Mesothelial cell of epicardium (in vitro differentiated cells): ENCODE data around the gene ZNF14. TPM values are rescaled to one million over a fixed set of nuclear protein-coding genes. Genes with fewer than 3 reads are reported as not detected.
"Not testable (repeated sequence)": the region's sequence is repeated elsewhere in the genome, so short reads cannot be mapped to it uniquely, and the experiment has no call there.

Experiments used
- DNase-seq, 2 experiments: peaks; one replicate each; pipeline ENCODE4 v3.0.0; 2021; ENCODE audit warnings: low spot score in 2 of 2; ENCODE audit not compliant: unreplicated experiment in 2 of 2
- H3K27ac Mint-ChIP-seq: 2 replicates; pipeline ENCODE4 v1.8.0; 2021; ENCODE audit warnings: mixed read lengths
- H3K27me3 Mint-ChIP-seq: 2 replicates; pipeline ENCODE4 v1.8.0; 2021; ENCODE audit warnings: low read depth, mixed read lengths
- H3K36me3 Mint-ChIP-seq: 2 replicates; pipeline ENCODE4 v1.8.0; 2021; ENCODE audit warnings: mixed read lengths
- H3K4me1 Mint-ChIP-seq: 2 replicates; pipeline ENCODE4 v1.8.0; 2021; ENCODE audit warnings: mixed read lengths
- H3K4me3 Mint-ChIP-seq: 2 replicates; pipeline ENCODE4 v1.8.0; 2021; ENCODE audit warnings: mild to moderate bottlenecking, moderate library complexity, mixed read lengths
- H3K9me3 Mint-ChIP-seq: 2 replicates; pipeline ENCODE4 v1.8.0; 2021; ENCODE audit warnings: mixed read lengths
- total RNA-seq: library from RNA; stranded (reverse); gene quantifications from 3 replicates; pipeline ENCODE4 v1.2.1, GENCODE V29; 2021
- TF ChIP-seq, protein P1 (sequence below): fragments of 200-600 bp; sonication (generic); IDR thresholded peaks from one replicate; pipeline ENCODE4 v1.5.0; 2021; ENCODE audit warnings: antibody characterized with exemption; ENCODE audit not compliant: unreplicated experiment

ZNF14 gene
- total RNA-seq, 1 donor from 2014 or later: 11.7 TPM

DNA sequence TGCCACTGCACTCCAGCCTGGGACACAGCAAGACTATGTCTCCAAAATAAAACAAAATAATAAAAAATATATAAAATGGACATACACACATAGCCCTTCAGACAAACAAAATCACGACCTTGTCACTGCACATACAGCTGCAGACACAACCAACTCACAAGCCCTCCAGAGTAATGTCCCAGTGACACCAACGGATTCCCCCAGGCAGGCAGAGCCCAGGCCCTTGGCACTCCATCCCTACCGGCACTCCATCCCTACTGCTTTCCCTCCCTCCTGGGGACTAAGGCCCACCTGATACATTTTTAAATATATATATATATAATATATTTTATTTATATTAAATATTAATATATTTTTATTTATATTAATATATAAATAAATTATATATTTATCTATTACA lies 45.8 kb downstream of the ZNF14 start:
- H3K9me3 Mint-ChIP-seq: peaks cover 28% of the 10 kb centered on the region
- no peak overlapping the region for H3K4me3 Mint-ChIP-seq
- TF ChIP-seq, protein P1, sequence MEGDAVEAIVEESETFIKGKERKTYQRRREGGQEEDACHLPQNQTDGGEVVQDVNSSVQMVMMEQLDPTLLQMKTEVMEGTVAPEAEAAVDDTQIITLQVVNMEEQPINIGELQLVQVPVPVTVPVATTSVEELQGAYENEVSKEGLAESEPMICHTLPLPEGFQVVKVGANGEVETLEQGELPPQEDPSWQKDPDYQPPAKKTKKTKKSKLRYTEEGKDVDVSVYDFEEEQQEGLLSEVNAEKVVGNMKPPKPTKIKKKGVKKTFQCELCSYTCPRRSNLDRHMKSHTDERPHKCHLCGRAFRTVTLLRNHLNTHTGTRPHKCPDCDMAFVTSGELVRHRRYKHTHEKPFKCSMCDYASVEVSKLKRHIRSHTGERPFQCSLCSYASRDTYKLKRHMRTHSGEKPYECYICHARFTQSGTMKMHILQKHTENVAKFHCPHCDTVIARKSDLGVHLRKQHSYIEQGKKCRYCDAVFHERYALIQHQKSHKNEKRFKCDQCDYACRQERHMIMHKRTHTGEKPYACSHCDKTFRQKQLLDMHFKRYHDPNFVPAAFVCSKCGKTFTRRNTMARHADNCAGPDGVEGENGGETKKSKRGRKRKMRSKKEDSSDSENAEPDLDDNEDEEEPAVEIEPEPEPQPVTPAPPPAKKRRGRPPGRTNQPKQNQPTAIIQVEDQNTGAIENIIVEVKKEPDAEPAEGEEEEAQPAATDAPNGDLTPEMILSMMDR: no peak
- no peak for DNase-seq
- H3K4me1 Mint-ChIP-seq: no peaks in the 10 kb centered on the region
- no peaks in the 10 kb centered on the region for H3K27me3 Mint-ChIP-seq
- no peak overlapping the region for H3K27ac Mint-ChIP-seq
- H3K36me3 Mint-ChIP-seq: peaks cover 33% of the 10 kb centered on the region

GRCh38 chr19:19686580-19686979 lies 46.3 kb downstream of the ZNF14 start:
- no peaks in the 10 kb centered on the region for H3K27me3 Mint-ChIP-seq
- no peak overlapping the region for H3K27ac Mint-ChIP-seq
- no peaks in the 10 kb centered on the region for H3K4me1 Mint-ChIP-seq
- H3K9me3 Mint-ChIP-seq: peaks cover 28% of the 10 kb centered on the region
- TF ChIP-seq, protein P1: no peak
- peaks cover 33% of the 10 kb centered on the region for H3K36me3 Mint-ChIP-seq
- H3K4me3 Mint-ChIP-seq: no peak overlapping the region
- no peak for DNase-seq

GRCh38 chr19:19686119-19686518 lies 46.8 kb downstream of the ZNF14 start:
- H3K4me3 Mint-ChIP-seq: not testable (repeated sequence)

GRCh38 chr19:19679176-19680073 lies 53.5 kb downstream of the ZNF14 start:
- TF ChIP-seq, protein P1: no peak
- DNase-seq: no peak
- H3K9me3 Mint-ChIP-seq: peaks cover 57% of the 10 kb centered on the region
- no peak overlapping the region for H3K4me3 Mint-ChIP-seq
- peaks cover 74% of the 10 kb centered on the region for H3K36me3 Mint-ChIP-seq
- no peak overlapping the region for H3K27ac Mint-ChIP-seq
- H3K4me1 Mint-ChIP-seq: no peaks in the 10 kb centered on the region
- no peaks in the 10 kb centered on the region for H3K27me3 Mint-ChIP-seq

More at GRCh38 chr19:19686119-19686518, 46.8 kb downstream of the ZNF14 start:
- not testable (repeated sequence) for H3K27ac Mint-ChIP-seq, H3K4me1 Mint-ChIP-seq, H3K27me3 Mint-ChIP-seq, DNase-seq
- H3K9me3 Mint-ChIP-seq: peaks cover 32% of the 10 kb centered on the region
- peaks cover 37% of the 10 kb centered on the region for H3K36me3 Mint-ChIP-seq

DNA sequence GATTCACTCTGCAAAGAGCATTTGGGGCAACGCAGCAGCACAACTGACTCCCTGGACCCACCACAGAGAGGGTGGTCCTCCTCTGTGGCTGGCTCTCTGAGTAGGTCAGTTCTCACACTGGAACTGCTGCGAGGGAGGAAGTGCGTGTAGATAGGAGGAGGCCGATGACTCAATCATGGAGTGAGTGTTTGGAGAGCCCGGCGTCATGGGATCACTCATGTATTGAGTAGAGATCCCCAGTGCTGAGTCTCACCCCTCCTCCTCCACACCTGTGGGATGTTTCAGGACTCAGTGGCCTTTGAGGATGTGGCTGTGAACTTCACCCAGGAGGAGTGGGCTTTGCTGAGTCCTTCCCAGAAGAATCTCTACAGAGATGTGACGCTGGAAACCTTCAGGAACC lies 55.3 kb downstream of the ZNF14 start:
- H3K9me3 Mint-ChIP-seq: peaks cover 45% of the 10 kb centered on the region

GRCh38 chr19:19674315-19674714 lies 58.6 kb downstream of the ZNF14 start:
- Mint-ChIP-seq H3K4me3 (no peak overlapping the region), H3K27me3 (no peaks in the 10 kb centered on the region), H3K27ac (no peak overlapping the region), H3K4me1 (peaks cover 6% of the 10 kb centered on the region), H3K36me3 (peaks cover 47% of the 10 kb centered on the region), H3K9me3 (peaks cover 30% of the 10 kb centered on the region)
- TF ChIP-seq, protein P1: no peak
- DNase-seq: no peak

More for the DNA sequence above, 55.3 kb downstream of the ZNF14 start:
- H3K4me1 Mint-ChIP-seq: no peaks in the 10 kb centered on the region
- H3K4me3 Mint-ChIP-seq: no peak overlapping the region
- H3K27ac Mint-ChIP-seq: no peak overlapping the region
- H3K36me3 Mint-ChIP-seq: peaks cover 65% of the 10 kb centered on the region
- DNase-seq: no peak
- H3K27me3 Mint-ChIP-seq: no peaks in the 10 kb centered on the region
- TF ChIP-seq, protein P1: no peak
